Naive thymus-derived CD4-positive, alpha-beta T cell (primary cell): ENCODE measurements around the gene ZBTB46. TPM values are rescaled to one million over a fixed set of nuclear protein-coding genes. Genes with fewer than 3 reads are reported as not detected.
A peak's percentile ranks its signal among the peaks of the same experiment; 100 is the strongest.

Source experiments
- ATAC-seq: fragments of 150-1000 bp; cut with Tn5 transposase; 2 replicates; pipeline ENCODE4 v1.10.0; 2021; ENCODE audit warnings: mild to moderate bottlenecking, moderate library complexity
- CTCF ChIA-PET: fragments of 350-600 bp; sonication (Branson Sonifier 250); formaldehyde crosslinking; loops from one replicate; lab custom pipeline; 2021; ENCODE audit warnings: antibody characterized with exemption; lab: Charles Lee
- POLR2A ChIA-PET: fragments of 350-600 bp; sonication (Branson Sonifier 250); formaldehyde crosslinking; loops from one replicate; lab custom pipeline; 2021; ENCODE audit warnings: antibody characterized with exemption, inconsistent platforms; lab: Charles Lee
- DNase-seq, 9 donors: peaks; one replicate each; pipeline versions ENCODE4 v3.0.0 to v3.0.0-alpha.2; 2020 to 2022; ENCODE audit warnings: mixed read lengths in 1 of 9
- H3K27ac ChIP-seq: one replicate; pipeline ENCODE4 v1.7.0; 2013; ENCODE audit warnings: mild to moderate bottlenecking, low read depth, low read length, moderate library complexity
- H3K27me3 ChIP-seq, 2 donors: one replicate each; pipeline ENCODE4 v1.7.0; 2013; ENCODE audit warnings: low read length in 2 of 2, mild to moderate bottlenecking in 2 of 2, moderate library complexity in 2 of 2; ENCODE audit not compliant: control insufficient read depth in 2 of 2, insufficient read depth in 2 of 2
- H3K36me3 ChIP-seq, 3 experiments: 1 replicate in 2 of 3; 2 replicates in 1 of 3; pipeline ENCODE4 v1.7.0; 2013; ENCODE audit warnings: low read length in 3 of 3, mild to moderate bottlenecking in 3 of 3, moderate library complexity in 1 of 3; ENCODE audit not compliant: insufficient read depth in 3 of 3, control insufficient read depth in 2 of 3
- H3K4me1 ChIP-seq, 2 donors: one replicate each; pipeline ENCODE4 v1.7.0; 2013; ENCODE audit warnings: low read length in 2 of 2, mild to moderate bottlenecking in 2 of 2, moderate library complexity in 1 of 2; ENCODE audit not compliant: control insufficient read depth in 2 of 2, insufficient read depth in 2 of 2
- H3K4me3 ChIP-seq: 2 replicates; pipeline ENCODE4 v1.7.0; 2013; ENCODE audit warnings: mild to moderate bottlenecking, low read length
- H3K9me3 ChIP-seq, 3 experiments: 1 replicate in 2 of 3; 2 replicates in 1 of 3; pipeline ENCODE4 v1.7.0; 2013; ENCODE audit warnings: low read length in 3 of 3; ENCODE audit not compliant: control insufficient read depth in 2 of 3
- H3K27ac Mint-ChIP-seq, 9 donors: one replicate each; pipeline ENCODE4 v1.8.0; 2020 to 2022; ENCODE audit warnings: mixed read lengths in 9 of 9, mild to moderate bottlenecking in 8 of 9, moderate library complexity in 5 of 9, inconsistent platforms in 2 of 9
- H3K27me3 Mint-ChIP-seq, 5 donors: one replicate each; pipeline ENCODE4 v1.8.0; 2021 to 2022; ENCODE audit warnings: mixed read lengths in 5 of 5, mild to moderate bottlenecking in 1 of 5
- H3K36me3 Mint-ChIP-seq, 5 donors: one replicate each; pipeline ENCODE4 v1.8.0; 2020 to 2022; ENCODE audit warnings: mixed read lengths in 5 of 5, mild to moderate bottlenecking in 3 of 5, inconsistent platforms in 1 of 5
- H3K4me1 Mint-ChIP-seq, 7 donors: one replicate each; pipeline ENCODE4 v1.8.0; 2020 to 2022; ENCODE audit warnings: mixed read lengths in 7 of 7, mild to moderate bottlenecking in 3 of 7, inconsistent platforms in 1 of 7
- H3K4me3 Mint-ChIP-seq, 10 donors: one replicate each; pipeline ENCODE4 v1.8.0; 2020 to 2022; ENCODE audit warnings: mild to moderate bottlenecking in 10 of 10, mixed read lengths in 10 of 10, moderate library complexity in 6 of 10, inconsistent platforms in 2 of 10
- H3K9me3 Mint-ChIP-seq, 11 donors: one replicate each; pipeline ENCODE4 v1.8.0; 2020 to 2022; ENCODE audit warnings: mixed read lengths in 11 of 11, mild to moderate bottlenecking in 4 of 11, inconsistent platforms in 1 of 11, moderate library complexity in 1 of 11
- intact Hi-C, 2 donors: fragments of 100-400 bp; cut with micrococcal nuclease; formaldehyde crosslinking; loops; one replicate each; pipeline ENCODE4 v1.15.1; 2023
- polyA plus RNA-seq, 2 donors: library from polyadenylated mRNA; unstranded; fragments of 300-500 nt; fragmentation: Illumina TruSeq; gene quantifications; one replicate each; pipeline ENCODE4 v1.2.3, GENCODE V29; 2021
- total RNA-seq, 6 experiments: library from RNA in 5 of 6; stranded (reverse) in 5 of 6; gene quantifications; 1 replicate in 5 of 6; 2 replicates in 1 of 6; pipeline ENCODE4 v1.2.3 and lab custom pipeline; 2021 to 2026

Gene ZBTB46
- total and polyA plus RNA-seq, 7 experiments from 2014 or later, result 0.03 to 1.7 (median 0.07) TPM; not detected in 1

GRCh38 chr20:63815615-63816253, 15.3 kb downstream of the ZBTB46 start:
- H3K27me3 Mint-ChIP-seq, result no peaks in the 10 kb centered on the region
- DNase-seq, result no peak
- no peak for ATAC-seq
- H3K4me3 ChIP-seq, result no peak overlapping the region
- intact Hi-C loops, result no loop called here
- no peaks in the 10 kb centered on the region for H3K36me3 ChIP-seq
- CTCF ChIA-PET, result no interaction called here
- no peak overlapping the region for H3K27ac ChIP-seq
- no peaks in the 10 kb centered on the region for H3K9me3 Mint-ChIP-seq
- no peaks in the 10 kb centered on the region for H3K4me1 ChIP-seq
- H3K27ac Mint-ChIP-seq, result peak overlapping the region in 1 of 9 donors; percentile 23
- no peak overlapping the region for H3K4me3 Mint-ChIP-seq
- no peaks in the 10 kb centered on the region for H3K27me3 ChIP-seq
- POLR2A ChIA-PET, result no interaction called here
- H3K36me3 Mint-ChIP-seq, result no peaks in the 10 kb centered on the region
- peaks cover 0 to 7% (median 0%) of the 10 kb centered on the region in 7 donors for H3K4me1 Mint-ChIP-seq
- H3K9me3 ChIP-seq, result no peaks in the 10 kb centered on the region

- CTCF ChIA-PET, result no interaction called here
- intact Hi-C loops, result no loop called here
- Mint-ChIP-seq H3K36me3 (no peaks in the 10 kb centered on the region), H3K4me3 (no peak overlapping the region), H3K4me1 (peaks cover 0 to 6% (median 0%) of the 10 kb centered on the region in 7 donors), H3K27me3 (peaks cover 0 to 2% (median 0%) of the 10 kb centered on the region in 5 donors), H3K9me3 (no peaks in the 10 kb centered on the region), H3K27ac (no peak overlapping the region)
- H3K27me3 ChIP-seq, result no peaks in the 10 kb centered on the region
- no peak overlapping the region for H3K4me3 ChIP-seq
- no peaks in the 10 kb centered on the region for H3K36me3 ChIP-seq
- no peaks in the 10 kb centered on the region for H3K9me3 ChIP-seq
- H3K4me1 ChIP-seq, result no peaks in the 10 kb centered on the region
- ATAC-seq (no peak), DNase-seq (no peak)
- POLR2A ChIA-PET, result interaction anchor here (0.6 kb wide), 1 partner anchor 50 kb away, joined by 3 read pairs; the partner anchor contains the start of gene TPD52L2
- H3K27ac ChIP-seq, result no peak overlapping the region
Observed at GRCh38 chr20:63814891-63815614, 16.0 kb downstream of the ZBTB46 start.

- Mint-ChIP-seq H3K9me3 (no peaks in the 10 kb centered on the region), H3K4me1 (no peaks in the 10 kb centered on the region), H3K36me3 (no peaks in the 10 kb centered on the region), H3K4me3 (no peak overlapping the region), H3K27me3 (peaks cover 0 to 4% (median 0%) of the 10 kb centered on the region in 5 donors), H3K27ac (no peak overlapping the region)
- no peak for ATAC-seq
- H3K4me1 ChIP-seq, result no peaks in the 10 kb centered on the region
- no peak overlapping the region for H3K27ac ChIP-seq
- ChIA-PET CTCF (no interaction called here), POLR2A (no interaction called here)
- H3K4me3 ChIP-seq, result no peak overlapping the region
- no peak for DNase-seq
- H3K27me3 ChIP-seq, result no peaks in the 10 kb centered on the region
- no peaks in the 10 kb centered on the region for H3K36me3 ChIP-seq
- H3K9me3 ChIP-seq, result no peaks in the 10 kb centered on the region
- intact Hi-C loops, result no loop called here
Observed at GRCh38 chr20:63811491-63811875, 19.6 kb downstream of the ZBTB46 start.

- intact Hi-C loops, result no loop called here
- Histone ChIP-seq H3K36me3 (no peaks in the 10 kb centered on the region), H3K9me3 (no peaks in the 10 kb centered on the region), H3K4me3 (no peak overlapping the region), H3K4me1 (no peaks in the 10 kb centered on the region), H3K27ac (no peak overlapping the region), H3K27me3 (no peaks in the 10 kb centered on the region)
- Mint-ChIP-seq H3K9me3 (no peaks in the 10 kb centered on the region), H3K27ac (no peak overlapping the region), H3K4me3 (no peak overlapping the region), H3K4me1 (no peaks in the 10 kb centered on the region), H3K27me3 (peaks cover 0 to 4% (median 0%) of the 10 kb centered on the region in 5 donors), H3K36me3 (no peaks in the 10 kb centered on the region)
- ChIA-PET POLR2A (no interaction called here), CTCF (no interaction called here)
- DNase-seq, result no peak
- no peak for ATAC-seq
Observed at GRCh38 chr20:63810730-63811490, 20.2 kb downstream of the ZBTB46 start.

- Mint-ChIP-seq H3K36me3 (no peaks in the 10 kb centered on the region), H3K27me3 (peaks cover 0 to 4% (median 0%) of the 10 kb centered on the region in 5 donors), H3K4me3 (no peak overlapping the region), H3K9me3 (no peaks in the 10 kb centered on the region), H3K27ac (no peak overlapping the region), H3K4me1 (no peaks in the 10 kb centered on the region)
- ChIA-PET POLR2A (interaction anchor here (0.5 kb wide), 1 partner anchor 93 kb away, joined by 3 read pairs; no protein-coding TSS in a partner anchor), CTCF (no interaction called here)
- Histone ChIP-seq H3K36me3 (no peaks in the 10 kb centered on the region), H3K27me3 (no peaks in the 10 kb centered on the region), H3K4me3 (no peak overlapping the region), H3K9me3 (no peaks in the 10 kb centered on the region), H3K27ac (no peak overlapping the region), H3K4me1 (no peaks in the 10 kb centered on the region)
- intact Hi-C loops, result no loop called here
- no peak for ATAC-seq
- DNase-seq, result no peak
Observed at GRCh38 chr20:63809856-63810255, 21.2 kb downstream of the ZBTB46 start.

- H3K36me3 Mint-ChIP-seq, result no peaks in the 10 kb centered on the region
- no peak overlapping the region for H3K4me3 Mint-ChIP-seq
- H3K27me3 Mint-ChIP-seq, result peaks cover 0 to 7% (median under 1%) of the 10 kb centered on the region in 5 donors
- Histone ChIP-seq H3K27me3 (no peaks in the 10 kb centered on the region), H3K27ac (no peak overlapping the region), H3K9me3 (no peaks in the 10 kb centered on the region), H3K4me1 (no peaks in the 10 kb centered on the region), H3K4me3 (no peak overlapping the region), H3K36me3 (no peaks in the 10 kb centered on the region)
- intact Hi-C loops, result no loop called here
- no peak for DNase-seq
- H3K4me1 Mint-ChIP-seq, result peaks cover 0 to 4% (median 0%) of the 10 kb centered on the region in 7 donors
- no peak overlapping the region for H3K27ac Mint-ChIP-seq
- no peak for ATAC-seq
- ChIA-PET CTCF (no interaction called here), POLR2A (no interaction called here)
- H3K9me3 Mint-ChIP-seq, result no peaks in the 10 kb centered on the region
Observed at GRCh38 chr20:63808964-63809674, 21.9 kb downstream of the ZBTB46 start.
